ENCODE measurements around the gene CISD3. TPM values are rescaled to one million over a fixed set of nuclear protein-coding genes. Genes with fewer than 3 reads are reported as not detected.

CISD3 gene
- total RNA-seq, 1 donor from 2014 or later = 5.9 TPM

GRCh38 chr17:38748892-38749222 is 18.7 kb downstream of the CISD3 start:
- Mint-ChIP-seq H3K4me3 (ENCODE audit: low read depth) (peak overlapping the region; percentile 91), H3K36me3 (ENCODE audit: insufficient read depth) (peaks cover 1% of the 10 kb centered on the region), H3K9me3 (ENCODE audit: low read depth) (no peaks in the 10 kb centered on the region), H3K27ac (no peak overlapping the region), H3K4me1 (ENCODE audit: low read depth) (peaks cover 50% of the 10 kb centered on the region), H3K27me3 (no peaks in the 10 kb centered on the region)
- TF ChIP-seq, protein P1, sequence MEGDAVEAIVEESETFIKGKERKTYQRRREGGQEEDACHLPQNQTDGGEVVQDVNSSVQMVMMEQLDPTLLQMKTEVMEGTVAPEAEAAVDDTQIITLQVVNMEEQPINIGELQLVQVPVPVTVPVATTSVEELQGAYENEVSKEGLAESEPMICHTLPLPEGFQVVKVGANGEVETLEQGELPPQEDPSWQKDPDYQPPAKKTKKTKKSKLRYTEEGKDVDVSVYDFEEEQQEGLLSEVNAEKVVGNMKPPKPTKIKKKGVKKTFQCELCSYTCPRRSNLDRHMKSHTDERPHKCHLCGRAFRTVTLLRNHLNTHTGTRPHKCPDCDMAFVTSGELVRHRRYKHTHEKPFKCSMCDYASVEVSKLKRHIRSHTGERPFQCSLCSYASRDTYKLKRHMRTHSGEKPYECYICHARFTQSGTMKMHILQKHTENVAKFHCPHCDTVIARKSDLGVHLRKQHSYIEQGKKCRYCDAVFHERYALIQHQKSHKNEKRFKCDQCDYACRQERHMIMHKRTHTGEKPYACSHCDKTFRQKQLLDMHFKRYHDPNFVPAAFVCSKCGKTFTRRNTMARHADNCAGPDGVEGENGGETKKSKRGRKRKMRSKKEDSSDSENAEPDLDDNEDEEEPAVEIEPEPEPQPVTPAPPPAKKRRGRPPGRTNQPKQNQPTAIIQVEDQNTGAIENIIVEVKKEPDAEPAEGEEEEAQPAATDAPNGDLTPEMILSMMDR (IDR thresholded peaks at IDR 0.05; ENCODE audit: unreplicated experiment) = no peak
- no peak for DNase-seq (ENCODE audit: low spot score, unreplicated experiment)

DNA sequence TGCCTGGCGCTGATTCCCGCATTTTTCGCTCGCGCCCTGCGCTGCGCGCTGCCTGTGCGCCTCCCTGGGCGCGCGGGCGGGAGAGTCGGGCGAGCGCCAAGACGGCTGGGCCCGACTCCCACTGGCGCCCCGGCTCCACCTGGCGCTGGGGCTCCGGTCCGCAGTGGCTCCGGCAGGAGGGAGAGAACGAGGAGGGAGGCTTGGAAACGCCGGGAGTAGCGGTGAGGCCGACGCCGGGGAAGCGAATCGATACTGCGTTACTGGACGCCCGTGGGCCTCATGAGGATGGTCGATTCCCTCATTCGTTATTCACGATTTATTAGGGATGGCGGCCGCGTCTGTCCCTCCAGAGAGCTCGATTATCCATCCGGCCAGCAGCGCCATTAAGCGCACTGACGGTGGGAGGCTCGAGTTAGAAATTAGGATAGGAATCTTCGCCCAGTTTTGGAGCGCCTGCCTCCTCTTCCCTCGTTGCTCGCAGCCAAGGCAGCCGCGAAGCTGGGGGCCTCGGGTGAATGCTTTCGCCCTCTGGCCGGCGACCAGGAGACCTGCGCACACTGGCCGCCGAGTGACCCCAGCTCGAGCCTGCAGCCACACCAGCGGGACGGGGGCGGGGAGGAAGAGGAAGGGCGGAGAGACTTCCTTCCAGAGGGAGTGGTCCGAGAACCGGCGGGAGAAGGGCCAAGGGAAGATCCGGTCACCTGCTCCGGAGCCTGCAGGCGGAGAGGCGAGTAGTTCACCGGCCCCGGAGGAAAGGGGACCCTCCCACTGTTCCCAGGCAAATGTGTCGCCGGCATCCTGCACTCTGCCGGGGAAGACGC is 19.3 kb downstream of the CISD3 start:
- H3K27me3 Mint-ChIP-seq = no peaks in the 10 kb centered on the region
- TF ChIP-seq, protein P1 (IDR thresholded peaks at IDR 0.05; ENCODE audit: unreplicated experiment) = no peak
- no peaks in the 10 kb centered on the region for H3K9me3 Mint-ChIP-seq (ENCODE audit: low read depth)
- H3K27ac Mint-ChIP-seq = peak overlapping the region; percentile 92
- peak; percentile 55 for DNase-seq (ENCODE audit: low spot score, unreplicated experiment)
- peak overlapping the region; percentile 91 for H3K4me3 Mint-ChIP-seq (ENCODE audit: low read depth)
- H3K4me1 Mint-ChIP-seq (ENCODE audit: low read depth) = peaks cover 45% of the 10 kb centered on the region
- peaks cover 1% of the 10 kb centered on the region for H3K36me3 Mint-ChIP-seq (ENCODE audit: insufficient read depth)

- peak overlapping the region; percentile 92 for H3K27ac Mint-ChIP-seq
- TF ChIP-seq, protein P1 (IDR thresholded peaks at IDR 0.05; ENCODE audit: unreplicated experiment) = no peak
- no peaks in the 10 kb centered on the region for H3K9me3 Mint-ChIP-seq (ENCODE audit: low read depth)
- H3K4me3 Mint-ChIP-seq (ENCODE audit: low read depth) = peak overlapping the region; percentile 91
- no peaks in the 10 kb centered on the region for H3K27me3 Mint-ChIP-seq
- peaks cover 43% of the 10 kb centered on the region for H3K4me1 Mint-ChIP-seq (ENCODE audit: low read depth)
- H3K36me3 Mint-ChIP-seq (ENCODE audit: insufficient read depth) = peaks cover 3% of the 10 kb centered on the region
- DNase-seq (ENCODE audit: low spot score, unreplicated experiment) = no peak
Measured at GRCh38 chr17:38750044-38750311, 19.8 kb downstream of the CISD3 start.

GRCh38 chr17:38750312-38751121 is 20.4 kb downstream of the CISD3 start:
- DNase-seq (ENCODE audit: low spot score, unreplicated experiment) = no peak
- TF ChIP-seq, protein P1 (IDR thresholded peaks at IDR 0.05; ENCODE audit: unreplicated experiment) = no peak
- H3K9me3 Mint-ChIP-seq (ENCODE audit: low read depth) = no peaks in the 10 kb centered on the region
- H3K4me3 Mint-ChIP-seq (ENCODE audit: low read depth) = peak overlapping the region; percentile 91
- peaks cover 3% of the 10 kb centered on the region for H3K36me3 Mint-ChIP-seq (ENCODE audit: insufficient read depth)
- no peaks in the 10 kb centered on the region for H3K27me3 Mint-ChIP-seq
- H3K27ac Mint-ChIP-seq = peak overlapping the region; percentile 99
- H3K4me1 Mint-ChIP-seq (ENCODE audit: low read depth) = peaks cover 40% of the 10 kb centered on the region

DNA sequence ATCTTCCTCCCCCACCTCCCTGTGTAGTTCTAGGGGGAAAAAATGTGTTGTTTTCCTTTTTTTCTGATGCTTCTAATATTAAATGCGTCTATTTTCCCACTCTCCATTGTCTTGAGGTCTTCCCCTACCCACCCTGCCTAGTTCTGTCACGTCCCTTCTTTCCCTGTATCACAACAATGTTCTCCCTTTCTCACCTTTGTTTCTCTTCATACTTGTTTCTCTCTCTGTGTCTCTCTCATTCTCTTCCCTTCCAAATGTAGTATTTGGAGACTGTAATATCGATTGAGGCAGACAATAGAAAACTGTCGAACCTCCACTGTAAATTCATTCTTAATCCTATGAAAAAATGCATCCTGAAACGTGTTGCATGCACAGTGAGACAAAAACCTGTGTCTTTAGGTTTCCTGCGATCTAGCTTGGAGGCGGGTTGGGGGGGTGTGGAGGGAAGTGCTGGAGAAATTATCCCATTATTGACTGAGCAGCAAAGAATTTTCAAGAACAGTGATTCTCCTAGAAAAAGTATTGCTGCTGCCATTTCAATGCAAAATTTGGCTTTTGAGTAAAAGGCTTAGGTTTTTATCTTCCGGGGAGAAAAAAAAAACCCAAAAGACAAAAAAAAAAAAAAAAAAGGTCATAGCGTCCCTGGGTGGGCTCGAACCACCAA is 21.1 kb downstream of the CISD3 start:
- TF ChIP-seq, protein P1 (IDR thresholded peaks at IDR 0.05; ENCODE audit: unreplicated experiment) = no peak
- H3K9me3 Mint-ChIP-seq (ENCODE audit: low read depth) = no peaks in the 10 kb centered on the region
- peak overlapping the region; percentile 99 for H3K27ac Mint-ChIP-seq
- H3K36me3 Mint-ChIP-seq (ENCODE audit: insufficient read depth) = peaks cover 6% of the 10 kb centered on the region
- no peak for DNase-seq (ENCODE audit: low spot score, unreplicated experiment)
- no peaks in the 10 kb centered on the region for H3K27me3 Mint-ChIP-seq
- H3K4me3 Mint-ChIP-seq (ENCODE audit: low read depth) = peak overlapping the region; percentile 91
- peaks cover 33% of the 10 kb centered on the region for H3K4me1 Mint-ChIP-seq (ENCODE audit: low read depth)

All from progenitor cell of endocrine pancreas (in vitro differentiated cells).